HEK293 (cell line): Measurements from ENCODE around the gene SMIM14.
"Not testable (repeated sequence)": the region's sequence is repeated elsewhere in the genome, so short reads cannot be mapped to it uniquely, and the experiment has no call there.

Experiments used
- CTCF ChIA-PET: fragments of 350-600 bp; formaldehyde crosslinking; extraction: SDS; loops from one replicate; lab custom pipeline; 2021; ENCODE audit warnings: antibody characterized with exemption; lab: Yijun Ruan, JAX
- POLR2A ChIA-PET: fragments of 300-600 bp; formaldehyde crosslinking; extraction: SDS; loops from one replicate; lab custom pipeline; 2020; ENCODE audit warnings: antibody characterized with exemption, inconsistent platforms; lab: Yijun Ruan, JAX
- H3K27ac ChIP-seq: fragments of 200-500 bp; sonication (Bioruptor generic); 2 replicates; pipeline ENCODE4 v1.5.1; 2014; ENCODE audit warnings: low read depth, low read length, control low read depth, inconsistent platforms; ENCODE audit errors: extremely low read depth
- H3K36me3 ChIP-seq, 2 experiments: fragments of 200-500 bp in 1 of 2; sonication (Bioruptor generic) in 1 of 2; 1 replicate in 1 of 2; 2 replicates in 1 of 2; pipeline ENCODE4 v1.5.1; 2014 to 2017; ENCODE audit warnings: inconsistent platforms in 2 of 2, low read length in 2 of 2; ENCODE audit not compliant: control insufficient read depth in 2 of 2, insufficient read depth in 1 of 2
- H3K4me1 ChIP-seq: fragments of 200-500 bp; sonication (Bioruptor generic); 2 replicates; pipeline ENCODE4 v1.5.1; 2014; ENCODE audit warnings: mild to moderate bottlenecking, low read length, inconsistent platforms; ENCODE audit not compliant: control insufficient read depth, insufficient read depth
- H3K4me3 ChIP-seq: 2 replicates; pipeline ENCODE4 v1.5.1; 2011; ENCODE audit warnings: low read depth, mild to moderate bottlenecking, control low read depth, low read length, moderate library complexity
- H3K9me3 ChIP-seq: fragments of 200-500 bp; sonication (Bioruptor generic); 2 replicates; pipeline ENCODE4 v1.5.1; 2014; ENCODE audit warnings: low read depth, low read length, inconsistent platforms; ENCODE audit not compliant: control insufficient read depth, insufficient read depth
- GLI4 ChIP-seq: fragments of 450-650 bp; formaldehyde crosslinking; IDR thresholded peaks from 2 replicates; pipeline ENCODE4 v1.5.1; 2016; ENCODE audit warnings: missing biosample characterization, missing genetic modification characterization
- HOXC10 ChIP-seq: sonication (generic); formaldehyde crosslinking; IDR thresholded peaks from 2 replicates; pipeline ENCODE4 v1.8.1; 2023; ENCODE audit warnings: mild to moderate bottlenecking, missing genetic modification reagents
- MYNN ChIP-seq: fragments of 450-650 bp; formaldehyde crosslinking; IDR thresholded peaks from 2 replicates; pipeline ENCODE4 v1.5.1; 2016; ENCODE audit warnings: missing biosample characterization, missing genetic modification characterization, borderline replicate concordance
- OSR2 ChIP-seq: fragments of 450-650 bp; formaldehyde crosslinking; IDR thresholded peaks from 2 replicates; pipeline ENCODE4 v1.5.1; 2016; ENCODE audit warnings: missing biosample characterization, missing genetic modification characterization
- PRDM10 ChIP-seq: fragments of 450-650 bp; formaldehyde crosslinking; IDR thresholded peaks from 2 replicates; pipeline ENCODE4 v1.5.1; 2016; ENCODE audit warnings: missing biosample characterization, missing genetic modification characterization
- ZBTB17 ChIP-seq: fragments of 450-650 bp; formaldehyde crosslinking; IDR thresholded peaks from 2 replicates; pipeline ENCODE4 v1.5.1; 2016; ENCODE audit warnings: missing biosample characterization, missing genetic modification characterization
- ZNF354C ChIP-seq: fragments of 450-650 bp; formaldehyde crosslinking; IDR thresholded peaks from 2 replicates; pipeline ENCODE4 v1.5.1; 2016; ENCODE audit warnings: missing biosample characterization, missing genetic modification characterization, low read depth, borderline replicate concordance
- ZNF366 ChIP-seq: fragments of 450-650 bp; formaldehyde crosslinking; conservative IDR thresholded peaks from 2 replicates; pipeline ENCODE4 v1.5.1; 2016; ENCODE audit warnings: missing biosample characterization, missing genetic modification characterization
- ZNF610 ChIP-seq: fragments of 450-650 bp; formaldehyde crosslinking; IDR thresholded peaks from 2 replicates; pipeline ENCODE4 v1.5.1; 2016; ENCODE audit warnings: missing biosample characterization, missing genetic modification characterization, borderline replicate concordance
- ZNF623 ChIP-seq: fragments of 450-650 bp; formaldehyde crosslinking; IDR thresholded peaks from 2 replicates; pipeline ENCODE4 v1.5.1; 2016; ENCODE audit warnings: missing biosample characterization, missing genetic modification characterization
- ZNF785 ChIP-seq: fragments of 450-650 bp; formaldehyde crosslinking; IDR thresholded peaks from 2 replicates; pipeline ENCODE4 v1.5.1; 2016; ENCODE audit warnings: missing biosample characterization, missing genetic modification characterization
- TF ChIP-seq, protein P1 (sequence below): fragments of 450-650 bp; formaldehyde crosslinking; IDR thresholded peaks from 2 replicates; pipeline ENCODE4 v1.5.1; 2017; ENCODE audit warnings: missing biosample characterization, missing genetic modification characterization
- TF ChIP-seq, protein P2 (sequence below): fragments of 450-650 bp; formaldehyde crosslinking; IDR thresholded peaks from 2 replicates; pipeline ENCODE4 v1.5.1; 2017; ENCODE audit warnings: missing biosample characterization, missing genetic modification characterization
- TF ChIP-seq, protein P3 (sequence below): fragments of 450-650 bp; IDR thresholded peaks from 2 replicates; pipeline ENCODE4 v1.5.1; 2018; ENCODE audit warnings: missing biosample characterization, mild to moderate bottlenecking, missing genetic modification characterization
- TF ChIP-seq, protein P4 (sequence below): fragments of 450-650 bp; formaldehyde crosslinking; IDR thresholded peaks from 2 replicates; pipeline ENCODE4 v1.5.1; 2016; ENCODE audit warnings: missing biosample characterization, missing genetic modification characterization

The SMIM14 gene

DNA sequence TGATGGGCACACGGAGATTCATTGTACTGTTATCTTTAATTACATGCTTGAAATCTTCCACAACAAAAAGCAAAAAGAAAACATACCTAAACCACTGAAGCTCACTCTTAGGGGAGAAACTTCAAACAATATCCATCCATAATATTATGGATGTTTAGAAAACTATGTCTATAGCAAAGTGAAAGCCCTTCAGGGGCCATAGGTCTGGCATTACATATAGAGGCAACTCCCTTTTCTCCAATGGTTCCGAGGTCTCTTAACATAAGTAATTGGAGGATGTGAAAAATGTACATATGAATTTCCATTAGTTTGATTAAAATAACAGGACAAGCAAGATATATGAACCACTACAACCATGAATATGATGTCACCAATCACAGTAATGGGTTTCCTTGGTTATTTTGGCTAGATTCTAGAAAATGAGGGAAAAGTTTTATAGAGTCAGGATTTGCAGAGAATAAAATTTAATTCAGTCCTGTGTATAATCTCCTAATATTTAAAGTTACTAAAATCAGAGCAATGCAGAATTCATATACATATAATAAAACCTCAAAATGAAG is 122.2 kb downstream of the SMIM14 start (continued):
- TF ChIP-seq ZNF785 (no peak), HOXC10 (CRISPR knock-in tag) (no peak), ZNF354C (tag by site-specific recombination) (no peak), GLI4 (tag by site-specific recombination) (no peak), PRDM10 (0 out of 2 replicates have a peak, but pooled peaks have one; percentile 44)
- TF ChIP-seq, protein P1, sequence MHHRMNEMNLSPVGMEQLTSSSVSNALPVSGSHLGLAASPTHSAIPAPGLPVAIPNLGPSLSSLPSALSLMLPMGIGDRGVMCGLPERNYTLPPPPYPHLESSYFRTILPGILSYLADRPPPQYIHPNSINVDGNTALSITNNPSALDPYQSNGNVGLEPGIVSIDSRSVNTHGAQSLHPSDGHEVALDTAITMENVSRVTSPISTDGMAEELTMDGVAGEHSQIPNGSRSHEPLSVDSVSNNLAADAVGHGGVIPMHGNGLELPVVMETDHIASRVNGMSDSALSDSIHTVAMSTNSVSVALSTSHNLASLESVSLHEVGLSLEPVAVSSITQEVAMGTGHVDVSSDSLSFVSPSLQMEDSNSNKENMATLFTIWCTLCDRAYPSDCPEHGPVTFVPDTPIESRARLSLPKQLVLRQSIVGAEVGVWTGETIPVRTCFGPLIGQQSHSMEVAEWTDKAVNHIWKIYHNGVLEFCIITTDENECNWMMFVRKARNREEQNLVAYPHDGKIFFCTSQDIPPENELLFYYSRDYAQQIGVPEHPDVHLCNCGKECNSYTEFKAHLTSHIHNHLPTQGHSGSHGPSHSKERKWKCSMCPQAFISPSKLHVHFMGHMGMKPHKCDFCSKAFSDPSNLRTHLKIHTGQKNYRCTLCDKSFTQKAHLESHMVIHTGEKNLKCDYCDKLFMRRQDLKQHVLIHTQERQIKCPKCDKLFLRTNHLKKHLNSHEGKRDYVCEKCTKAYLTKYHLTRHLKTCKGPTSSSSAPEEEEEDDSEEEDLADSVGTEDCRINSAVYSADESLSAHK (tag by site-specific recombination) = no peak
- TF ChIP-seq, protein P2, sequence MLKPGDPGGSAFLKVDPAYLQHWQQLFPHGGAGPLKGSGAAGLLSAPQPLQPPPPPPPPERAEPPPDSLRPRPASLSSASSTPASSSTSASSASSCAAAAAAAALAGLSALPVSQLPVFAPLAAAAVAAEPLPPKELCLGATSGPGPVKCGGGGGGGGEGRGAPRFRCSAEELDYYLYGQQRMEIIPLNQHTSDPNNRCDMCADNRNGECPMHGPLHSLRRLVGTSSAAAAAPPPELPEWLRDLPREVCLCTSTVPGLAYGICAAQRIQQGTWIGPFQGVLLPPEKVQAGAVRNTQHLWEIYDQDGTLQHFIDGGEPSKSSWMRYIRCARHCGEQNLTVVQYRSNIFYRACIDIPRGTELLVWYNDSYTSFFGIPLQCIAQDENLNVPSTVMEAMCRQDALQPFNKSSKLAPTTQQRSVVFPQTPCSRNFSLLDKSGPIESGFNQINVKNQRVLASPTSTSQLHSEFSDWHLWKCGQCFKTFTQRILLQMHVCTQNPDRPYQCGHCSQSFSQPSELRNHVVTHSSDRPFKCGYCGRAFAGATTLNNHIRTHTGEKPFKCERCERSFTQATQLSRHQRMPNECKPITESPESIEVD (tag by site-specific recombination) = peak; percentile 84
- TF ChIP-seq, protein P3, sequence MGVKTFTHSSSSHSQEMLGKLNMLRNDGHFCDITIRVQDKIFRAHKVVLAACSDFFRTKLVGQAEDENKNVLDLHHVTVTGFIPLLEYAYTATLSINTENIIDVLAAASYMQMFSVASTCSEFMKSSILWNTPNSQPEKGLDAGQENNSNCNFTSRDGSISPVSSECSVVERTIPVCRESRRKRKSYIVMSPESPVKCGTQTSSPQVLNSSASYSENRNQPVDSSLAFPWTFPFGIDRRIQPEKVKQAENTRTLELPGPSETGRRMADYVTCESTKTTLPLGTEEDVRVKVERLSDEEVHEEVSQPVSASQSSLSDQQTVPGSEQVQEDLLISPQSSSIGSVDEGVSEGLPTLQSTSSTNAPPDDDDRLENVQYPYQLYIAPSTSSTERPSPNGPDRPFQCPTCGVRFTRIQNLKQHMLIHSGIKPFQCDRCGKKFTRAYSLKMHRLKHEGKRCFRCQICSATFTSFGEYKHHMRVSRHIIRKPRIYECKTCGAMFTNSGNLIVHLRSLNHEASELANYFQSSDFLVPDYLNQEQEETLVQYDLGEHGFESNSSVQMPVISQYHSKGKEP (tag by site-specific recombination) = peak; percentile 30; the same call in 1 of the 2 replicates

- H3K9me3 ChIP-seq, H3K4me3 ChIP-seq, H3K4me1 ChIP-seq, CTCF ChIA-PET: not testable (repeated sequence)
- peak overlapping the region; percentile 5; the same call in 1 of the 2 replicates for H3K27ac ChIP-seq
- POLR2A ChIA-PET = interaction anchor here (0.6 kb wide), 1 partner anchor 11 kb away, joined by 3 read pairs; the partner anchor contains the start of gene UGDH
- TF ChIP-seq ZBTB17 (tag by site-specific recombination) = 0 out of 2 replicates have a peak, but pooled peaks have one; percentile 41
- TF ChIP-seq, all 188 proteins: peak for 1; not testable (repeated sequence) for 187
- peaks cover 6 to 14% of the 10 kb centered on the region in 2 experiments; a peak in 2 of 3 replicates for H3K36me3 ChIP-seq
These were observed 122.8 kb downstream of the SMIM14 start for GRCh38 chr4:39515669-39516401.

GRCh38 chr4:39514888-39515401 is 123.7 kb downstream of the SMIM14 start:
- H3K36me3 ChIP-seq = peaks cover 14 to 15% of the 10 kb centered on the region in 2 experiments; a peak in 2 of 3 replicates
- H3K4me1 ChIP-seq = no peaks in the 10 kb centered on the region; the same call in 1 of the 2 replicates
- ChIA-PET POLR2A (no interaction called here), CTCF (no interaction called here)
- H3K9me3 ChIP-seq = no peaks in the 10 kb centered on the region
- no peak overlapping the region for H3K4me3 ChIP-seq
- no peak overlapping the region for H3K27ac ChIP-seq
- TF ChIP-seq ZNF610 (0 out of 2 replicates have a peak, but pooled peaks have one; percentile 20), ZNF366 (tag by site-specific recombination) (peak; percentile 28; the same call in 1 of the 2 replicates), MYNN (tag by site-specific recombination) (no peak), ZNF623 (no peak), ZBTB17 (tag by site-specific recombination) (peak; percentile 22; the same call in 1 of the 2 replicates), OSR2 (peak; percentile 50)
- TF ChIP-seq, protein P4, sequence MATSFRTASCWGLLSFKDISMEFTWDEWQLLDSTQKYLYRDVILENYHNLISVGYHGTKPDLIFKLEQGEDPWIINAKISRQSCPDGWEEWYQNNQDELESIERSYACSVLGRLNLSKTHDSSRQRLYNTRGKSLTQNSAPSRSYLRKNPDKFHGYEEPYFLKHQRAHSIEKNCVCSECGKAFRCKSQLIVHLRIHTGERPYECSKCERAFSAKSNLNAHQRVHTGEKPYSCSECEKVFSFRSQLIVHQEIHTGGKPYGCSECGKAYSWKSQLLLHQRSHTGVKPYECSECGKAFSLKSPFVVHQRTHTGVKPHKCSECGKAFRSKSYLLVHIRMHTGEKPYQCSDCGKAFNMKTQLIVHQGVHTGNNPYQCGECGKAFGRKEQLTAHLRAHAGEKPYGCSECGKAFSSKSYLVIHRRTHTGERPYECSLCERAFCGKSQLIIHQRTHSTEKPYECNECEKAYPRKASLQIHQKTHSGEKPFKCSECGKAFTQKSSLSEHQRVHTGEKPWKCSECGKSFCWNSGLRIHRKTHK (tag by site-specific recombination) = no peak
- TF ChIP-seq, protein P2 (tag by site-specific recombination) = peak; percentile 82
